Ovary (tissue), 9 donors: ENCODE results near the gene LMNB1. TPM values are rescaled to one million over a fixed set of nuclear protein-coding genes. Genes with fewer than 3 reads are reported as not detected.
"Not testable (repeated sequence)": the region's sequence is repeated elsewhere in the genome, so short reads cannot be mapped to it uniquely, and the experiment has no call there.

Experiments used
- DNase-seq, 5 donors: peaks; one replicate each; pipeline ENCODE4 v3.0.0-alpha.2; 2019 to 2020
- H3K27ac ChIP-seq, 2 donors: fragments of 200-600 bp; one replicate each; pipeline versions ENCODE4 v1.5.1 to v1.8.0; 2019 to 2022
- H3K27me3 ChIP-seq: fragments of 200-600 bp; one replicate; pipeline ENCODE4 v1.8.0; 2022
- H3K36me3 ChIP-seq: fragments of 200-600 bp; sonication (generic); one replicate; pipeline ENCODE4 v1.5.1; 2019
- H3K4me1 ChIP-seq: one replicate; pipeline ENCODE4 v1.8.1; 2013; ENCODE audit warnings: mild to moderate bottlenecking, moderate library complexity; ENCODE audit not compliant: insufficient read depth
- H3K4me3 ChIP-seq: fragments of 200-600 bp; sonication (generic); one replicate; pipeline ENCODE4 v1.5.1; 2017
- H3K9me3 ChIP-seq, 2 donors: fragments of 200-600 bp in 1 of 2; sonication (generic) in 1 of 2; one replicate each; pipeline versions ENCODE4 v1.5.1 to v1.8.1; 2013 to 2019; ENCODE audit warnings: mild to moderate bottlenecking in 1 of 2, moderate library complexity in 1 of 2
- EP300 ChIP-seq: sonication (generic); formaldehyde crosslinking; IDR thresholded peaks from one replicate; pipeline ENCODE4 v1.6.1; 2017; ENCODE audit warnings: antibody characterized with exemption
- POLR2A ChIP-seq: fragments of 450-650 bp; IDR thresholded peaks from one replicate; pipeline ENCODE4 v1.6.1; 2017; ENCODE audit warnings: antibody characterized with exemption, mild to moderate bottlenecking, moderate library complexity
- WGBS, 3 donors: extraction: QIAGEN DNeasy Blood & Tissue Kit in 1 of 3; methylation state at CpG; one replicate each; pipeline versions ENCODE4 v1.1.5 to v1.1.7; 2013 to 2017; 5-methylcytosine and 5-hydroxymethylcytosine counted together
- intact Hi-C, 4 donors: fragments of 100-400 bp; cut with DNase I; formaldehyde crosslinking; loops; one replicate each; pipeline versions ENCODE4 v1.11.0 to v1.15.1; 2022 to 2023
- polyA plus RNA-seq, 2 donors: library from polyadenylated mRNA; stranded (reverse); fragments of 200-250 nt in 1 of 2; fragments of 350-450 nt in 1 of 2; fragmentation: Illumina TruSeq in 1 of 2; extraction: RNeasy Lipid Tissue Mini Kit (QIAGEN cat#74804) in 1 of 2; gene quantifications; one replicate each; pipeline ENCODE4 v1.2.3, GENCODE V29; 2013 to 2014
- total RNA-seq, 7 donors: library from RNA; depleted of rRNA in 2 of 7; stranded (reverse); fragments of >200 nt in 2 of 7; fragmentation: NEBNext Ultra II Directional in 3 of 7; extraction: Animal tissue kit (Norgen Biotek cat#: 25700) in 3 of 7; gene quantifications; one replicate each; pipeline versions ENCODE4 v1.1.0 to v1.2.4, GENCODE V29; 2016 to 2023
- TF ChIP-seq, protein P1 (sequence below), 3 donors: fragments of 450-650 bp in 2 of 3; fragments of 200-600 bp in 1 of 3; IDR thresholded peaks; one replicate each; pipeline versions ENCODE4 v1.5.1 to v1.8.0; 2016 to 2022; ENCODE audit warnings: antibody characterized with exemption in 3 of 3, mild to moderate bottlenecking in 1 of 3
- donor health status: DM: no; HTN: no; CAD: no; lungs with moderate emphysema.
- donor health status: DM: no; HTN: no; CAD: no.
- donor health status: Bipolar disorder and iron deficiency.
- donor health status: DM: yes; HTN: yes; CAD: no.
- donor health status: DM: no; HTN: no; CAD: no.
- donor health status: DM: yes; HTN: yes; CAD: no.

The LMNB1 gene
- total and polyA plus RNA-seq, 9 donors, result 3.0 to 10.0 (median 8.3) TPM

DNA sequence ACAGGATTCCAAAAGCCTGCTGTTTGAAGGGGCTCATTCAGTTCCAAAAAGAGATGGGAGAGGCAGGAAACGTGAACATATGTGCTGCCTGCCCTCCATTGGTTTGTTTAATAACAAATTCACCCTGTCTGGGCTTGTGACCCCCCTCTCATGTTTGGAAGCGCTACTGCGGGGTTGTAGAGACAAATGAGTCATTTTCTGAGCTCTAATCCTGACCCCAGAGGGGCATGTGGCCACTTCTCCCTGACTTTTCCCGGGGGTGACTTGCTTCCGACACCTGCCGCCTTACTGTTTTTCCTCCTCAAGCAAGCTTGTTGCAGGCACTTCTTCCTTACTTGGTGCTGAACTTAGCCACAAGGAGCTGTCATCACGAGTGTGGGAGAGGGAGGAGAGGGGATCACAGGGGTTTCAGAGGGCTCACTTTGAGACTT is 75.9 kb downstream of the LMNB1 start:
- TF ChIP-seq, protein P1, sequence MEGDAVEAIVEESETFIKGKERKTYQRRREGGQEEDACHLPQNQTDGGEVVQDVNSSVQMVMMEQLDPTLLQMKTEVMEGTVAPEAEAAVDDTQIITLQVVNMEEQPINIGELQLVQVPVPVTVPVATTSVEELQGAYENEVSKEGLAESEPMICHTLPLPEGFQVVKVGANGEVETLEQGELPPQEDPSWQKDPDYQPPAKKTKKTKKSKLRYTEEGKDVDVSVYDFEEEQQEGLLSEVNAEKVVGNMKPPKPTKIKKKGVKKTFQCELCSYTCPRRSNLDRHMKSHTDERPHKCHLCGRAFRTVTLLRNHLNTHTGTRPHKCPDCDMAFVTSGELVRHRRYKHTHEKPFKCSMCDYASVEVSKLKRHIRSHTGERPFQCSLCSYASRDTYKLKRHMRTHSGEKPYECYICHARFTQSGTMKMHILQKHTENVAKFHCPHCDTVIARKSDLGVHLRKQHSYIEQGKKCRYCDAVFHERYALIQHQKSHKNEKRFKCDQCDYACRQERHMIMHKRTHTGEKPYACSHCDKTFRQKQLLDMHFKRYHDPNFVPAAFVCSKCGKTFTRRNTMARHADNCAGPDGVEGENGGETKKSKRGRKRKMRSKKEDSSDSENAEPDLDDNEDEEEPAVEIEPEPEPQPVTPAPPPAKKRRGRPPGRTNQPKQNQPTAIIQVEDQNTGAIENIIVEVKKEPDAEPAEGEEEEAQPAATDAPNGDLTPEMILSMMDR (IDR thresholded peaks at IDR 0.05), result no peak
- TF ChIP-seq POLR2A (no peak), EP300 (no peak)
- H3K9me3 ChIP-seq, result no peaks in the 10 kb centered on the region
- no peak for DNase-seq
- no peak overlapping the region for H3K27ac ChIP-seq
- no peak overlapping the region for H3K4me3 ChIP-seq
- H3K36me3 ChIP-seq, result no peaks in the 10 kb centered on the region
- peaks cover 9% of the 10 kb centered on the region for H3K4me1 ChIP-seq
- intact Hi-C loops, result loop anchor here in 1 of 4 donors (5.0 kb wide), 1 partner anchor 174 kb away; no protein-coding TSS in a partner anchor
- H3K27me3 ChIP-seq, result no peaks in the 10 kb centered on the region
- WGBS, 3 donors, result 58 to 69% (median 61%) methylated on average over 7 of the region's 7 CpGs

DNA sequence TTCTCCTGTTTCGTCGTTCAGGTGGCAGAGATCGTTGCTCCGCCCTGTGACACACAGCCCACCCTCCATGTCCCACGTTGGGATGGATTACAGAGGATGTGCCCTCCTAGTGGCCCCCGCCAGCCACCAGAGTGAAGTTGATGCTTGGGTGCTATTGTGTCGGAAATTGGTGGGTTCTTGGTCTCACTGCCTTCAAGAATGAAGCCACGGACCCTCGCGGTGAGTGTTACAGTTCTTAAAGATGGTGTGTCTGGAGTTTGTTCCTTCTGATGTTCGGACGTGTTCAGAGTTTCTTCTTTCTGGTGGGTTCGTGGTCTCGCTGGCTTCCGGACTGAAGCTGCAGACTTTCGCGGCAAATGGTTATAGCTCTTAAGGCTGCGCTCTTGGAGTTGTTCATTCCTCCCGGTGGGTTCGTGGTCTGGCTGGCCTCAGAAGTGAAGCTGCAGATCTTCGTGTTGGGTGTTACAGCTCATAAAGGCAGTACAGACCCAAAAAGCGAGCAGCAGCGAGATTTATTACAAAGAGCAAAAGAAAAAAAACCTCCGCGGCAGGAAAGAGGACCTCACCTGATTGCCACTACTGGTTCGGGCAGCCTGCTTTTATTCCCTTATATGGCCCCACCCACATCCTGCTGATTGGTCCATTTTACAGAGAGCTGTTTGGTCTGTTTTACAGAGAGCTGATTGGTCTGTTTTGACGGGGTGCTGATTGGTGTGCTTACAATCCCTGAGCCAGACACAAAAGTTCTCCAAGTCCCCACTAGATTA is 76.8 kb downstream of the LMNB1 start:
- H3K27ac ChIP-seq, H3K4me1 ChIP-seq, H3K27me3 ChIP-seq, H3K9me3 ChIP-seq, DNase-seq, H3K4me3 ChIP-seq, H3K36me3 ChIP-seq: not testable (repeated sequence)
- intact Hi-C loops, result loop anchor here in 1 of 4 donors (5.0 kb wide), 1 partner anchor 174 kb away; no protein-coding TSS in a partner anchor
- 91 to 94% (median 94%) methylated on average over 27 of the region's 27 CpGs for WGBS, 3 donors

DNA sequence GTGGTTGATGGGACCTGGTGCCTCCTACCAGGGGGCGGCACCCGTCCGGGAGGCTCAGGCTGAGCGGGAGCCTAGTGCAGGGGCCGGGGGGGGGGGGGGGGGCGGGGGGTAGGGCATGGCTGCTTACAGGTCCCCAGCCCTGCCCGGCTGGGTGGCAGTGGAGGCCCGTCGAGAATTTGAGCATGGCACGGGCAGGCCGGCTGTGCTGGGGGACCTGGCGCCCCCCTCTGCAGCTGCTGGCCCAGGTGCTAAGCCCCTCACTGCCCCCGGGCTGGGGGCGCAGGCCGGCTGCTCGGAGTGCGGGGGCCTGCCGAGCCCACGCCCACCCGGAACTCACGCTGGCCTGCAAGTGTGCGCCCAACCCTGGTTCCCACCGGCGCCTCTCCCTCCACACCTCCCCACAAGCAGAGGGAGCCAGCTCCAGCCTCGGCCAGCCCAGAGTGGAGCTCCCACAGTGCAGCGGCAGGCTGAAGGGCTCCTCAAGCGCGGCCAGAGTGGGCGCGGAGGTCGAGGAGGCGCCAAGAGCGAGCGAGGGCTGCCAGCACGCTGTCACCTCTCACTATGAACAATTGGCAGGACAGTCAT is 77.7 kb downstream of the LMNB1 start:
- Histone ChIP-seq H3K27me3 (no peaks in the 10 kb centered on the region), H3K9me3 (no peaks in the 10 kb centered on the region), H3K4me3 (no peak overlapping the region), H3K36me3 (no peaks in the 10 kb centered on the region), H3K27ac (no peak overlapping the region), H3K4me1 (peaks cover 5% of the 10 kb centered on the region)
- TF ChIP-seq, protein P1 (IDR thresholded peaks at IDR 0.05), result no peak
- TF ChIP-seq EP300 (no peak), POLR2A (no peak)
- no peak for DNase-seq
- WGBS, 3 donors, result 90 to 97% (median 91%) methylated on average over 18 to 35 of the region's 35 CpGs
- intact Hi-C loops, result loop anchor here in 1 of 4 donors (5.0 kb wide), 1 partner anchor 173 kb away; no protein-coding TSS in a partner anchor

DNA sequence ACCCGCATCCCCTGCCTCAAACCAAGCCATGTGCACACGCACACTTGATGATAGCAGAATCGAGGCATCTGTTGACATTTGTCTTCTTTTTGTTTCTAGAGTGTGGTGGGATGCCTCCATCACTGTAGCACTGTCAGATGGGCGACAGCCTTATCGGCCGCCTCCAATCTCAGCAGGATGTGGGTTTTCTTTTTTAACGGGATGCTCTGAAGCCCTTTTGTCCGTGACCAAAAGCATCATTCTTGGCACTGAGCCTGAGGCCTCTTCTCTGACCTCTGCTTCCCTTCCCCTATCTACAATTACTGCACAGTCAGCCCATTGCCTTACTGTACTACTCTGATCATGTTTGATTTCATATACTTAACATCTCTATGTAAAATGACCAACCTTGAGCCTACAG is 78.3 kb downstream of the LMNB1 start:
- Histone ChIP-seq H3K4me3 (no peak overlapping the region), H3K27me3 (no peaks in the 10 kb centered on the region), H3K27ac (no peak overlapping the region), H3K9me3 (no peaks in the 10 kb centered on the region), H3K4me1 (peaks cover 5% of the 10 kb centered on the region), H3K36me3 (no peaks in the 10 kb centered on the region)
- intact Hi-C loops, result no loop called here
- 60 to 67% (median 66%) methylated on average over 8 of the region's 8 CpGs for WGBS, 3 donors
- DNase-seq, result no peak
- TF ChIP-seq, protein P1 (IDR thresholded peaks at IDR 0.05), result no peak
- no peak for TF ChIP-seq POLR2A
- no peak for TF ChIP-seq EP300
